Loucy (cell line): ENCODE data around the gene CYP2R1.

ENCODE experiments used
- CTCF ChIP-seq: fragments of 200-600 bp; sonication (generic); conservative IDR thresholded peaks from 2 replicates; pipeline ENCODE4 v1.5.1; 2014; ENCODE audit warnings: mild to moderate bottlenecking, antibody characterized with exemption, low read length
- EZH2phosphoT487 ChIP-seq: fragments of 200-600 bp; IDR thresholded peaks from 2 replicates; pipeline ENCODE4 v1.6.1; 2018; ENCODE audit warnings: antibody characterized with exemption, mild to moderate bottlenecking, moderate library complexity, borderline replicate concordance

DNA sequence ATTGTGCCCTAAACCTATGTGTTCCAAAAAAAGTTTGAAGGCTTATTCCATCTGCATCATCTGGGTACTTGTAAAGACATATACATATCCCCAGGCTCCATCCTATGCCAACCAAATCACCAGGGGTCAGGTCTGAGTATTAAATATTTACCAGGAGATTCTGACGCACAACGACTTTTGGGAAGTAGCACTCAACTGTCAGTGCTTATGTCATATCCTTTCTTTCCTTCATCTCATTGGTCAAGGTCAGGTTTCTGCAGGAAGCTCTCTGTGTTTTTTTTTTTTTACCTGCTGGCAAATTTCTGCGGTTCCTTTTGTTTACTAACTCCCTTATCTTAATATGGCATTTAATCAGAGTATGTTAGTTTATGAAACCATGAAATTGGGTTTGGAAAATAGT, 22.5 kb upstream of the CYP2R1 start:
- TF ChIP-seq CTCF, result no peak
- no peak for TF ChIP-seq EZH2phosphoT487
